Measurements from ENCODE around the gene CUX1.

CUX1 gene

DNA sequence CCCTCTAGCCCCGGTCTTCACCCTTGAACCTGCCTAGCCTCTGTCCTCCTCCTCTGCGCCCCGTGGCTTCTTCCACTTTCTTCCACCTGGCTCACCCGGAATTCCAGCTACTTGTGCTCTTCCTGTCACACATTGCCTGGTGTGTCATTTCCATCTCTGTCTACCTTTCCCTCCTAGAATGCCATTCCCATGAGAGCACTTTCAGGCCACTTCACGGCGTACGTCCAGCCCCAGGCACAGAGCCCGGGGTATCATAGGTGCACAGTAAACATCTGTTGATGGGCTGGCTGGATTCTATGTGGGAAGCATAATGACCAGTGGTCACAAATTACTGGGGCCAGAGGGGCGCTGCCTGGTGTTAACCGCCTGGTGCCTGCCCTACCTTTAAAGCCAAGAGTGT is 161.3 kb downstream of the CUX1 start:
- Histone ChIP-seq H3K27ac (ENCODE audit: poor library complexity, severe bottlenecking) (no peak overlapping the region), H3K4me3 (ENCODE audit: severe bottlenecking) (no peak overlapping the region), H3K9me3 (ENCODE audit: severe bottlenecking) (no peaks in the 10 kb centered on the region), H3K27me3 (ENCODE audit: insufficient read depth, poor library complexity, severe bottlenecking) (no peaks in the 10 kb centered on the region), H3K4me1 (ENCODE audit: insufficient read depth, poor library complexity, severe bottlenecking) (peaks cover 11% of the 10 kb centered on the region), H3K36me3 (ENCODE audit: low read depth) (no peaks in the 10 kb centered on the region)
- DNase-seq (ENCODE audit: low spot score) = no peak
- ATAC-seq (ENCODE audit: low read depth) = no peak
- TF ChIP-seq, protein P1, sequence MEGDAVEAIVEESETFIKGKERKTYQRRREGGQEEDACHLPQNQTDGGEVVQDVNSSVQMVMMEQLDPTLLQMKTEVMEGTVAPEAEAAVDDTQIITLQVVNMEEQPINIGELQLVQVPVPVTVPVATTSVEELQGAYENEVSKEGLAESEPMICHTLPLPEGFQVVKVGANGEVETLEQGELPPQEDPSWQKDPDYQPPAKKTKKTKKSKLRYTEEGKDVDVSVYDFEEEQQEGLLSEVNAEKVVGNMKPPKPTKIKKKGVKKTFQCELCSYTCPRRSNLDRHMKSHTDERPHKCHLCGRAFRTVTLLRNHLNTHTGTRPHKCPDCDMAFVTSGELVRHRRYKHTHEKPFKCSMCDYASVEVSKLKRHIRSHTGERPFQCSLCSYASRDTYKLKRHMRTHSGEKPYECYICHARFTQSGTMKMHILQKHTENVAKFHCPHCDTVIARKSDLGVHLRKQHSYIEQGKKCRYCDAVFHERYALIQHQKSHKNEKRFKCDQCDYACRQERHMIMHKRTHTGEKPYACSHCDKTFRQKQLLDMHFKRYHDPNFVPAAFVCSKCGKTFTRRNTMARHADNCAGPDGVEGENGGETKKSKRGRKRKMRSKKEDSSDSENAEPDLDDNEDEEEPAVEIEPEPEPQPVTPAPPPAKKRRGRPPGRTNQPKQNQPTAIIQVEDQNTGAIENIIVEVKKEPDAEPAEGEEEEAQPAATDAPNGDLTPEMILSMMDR (IDR thresholded peaks at IDR 0.05; ENCODE audit: poor library complexity, severe bottlenecking) = no peak

DNA sequence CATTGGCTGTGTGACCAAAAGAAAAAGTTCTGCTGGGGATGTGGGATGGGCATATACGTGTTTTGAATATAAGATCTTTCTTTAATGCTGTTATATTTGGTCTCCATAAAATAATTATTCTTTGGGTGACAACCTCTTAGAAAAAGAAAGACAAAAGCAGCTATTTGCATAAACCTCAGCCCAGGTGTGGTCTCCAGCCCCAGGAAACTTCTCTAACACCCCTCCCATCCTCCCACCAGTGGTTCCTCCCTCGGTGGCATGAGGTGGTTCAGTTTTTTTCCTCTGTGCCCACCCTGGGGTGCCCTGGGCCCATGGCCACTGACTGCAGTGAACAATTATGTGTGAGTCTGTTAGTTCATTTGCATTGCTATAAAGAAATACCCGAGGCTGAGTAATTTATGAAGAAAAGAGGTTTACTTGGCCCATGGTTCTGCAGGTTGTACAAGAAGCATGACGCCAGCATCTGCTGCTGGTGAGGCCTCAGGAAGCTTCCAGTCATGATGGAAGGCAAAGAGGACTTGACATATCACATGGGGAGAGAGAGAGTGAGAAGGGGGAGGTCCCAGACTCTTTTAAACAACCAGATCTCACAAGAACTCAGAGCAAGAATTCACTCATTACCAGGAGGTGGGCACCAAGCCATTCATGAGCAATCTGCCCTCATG is 165.9 kb downstream of the CUX1 start:
- TF ChIP-seq, protein P1 (IDR thresholded peaks at IDR 0.05; ENCODE audit: poor library complexity, severe bottlenecking) = no peak
- Histone ChIP-seq H3K36me3 (ENCODE audit: low read depth) (no peaks in the 10 kb centered on the region), H3K4me3 (ENCODE audit: severe bottlenecking) (no peak overlapping the region), H3K9me3 (ENCODE audit: severe bottlenecking) (no peaks in the 10 kb centered on the region), H3K27ac (ENCODE audit: poor library complexity, severe bottlenecking) (no peak overlapping the region), H3K27me3 (ENCODE audit: insufficient read depth, poor library complexity, severe bottlenecking) (no peaks in the 10 kb centered on the region), H3K4me1 (ENCODE audit: insufficient read depth, poor library complexity, severe bottlenecking) (peaks cover 12% of the 10 kb centered on the region)
- ATAC-seq (ENCODE audit: low read depth) = no peak
- no peak for DNase-seq (ENCODE audit: low spot score)

DNA sequence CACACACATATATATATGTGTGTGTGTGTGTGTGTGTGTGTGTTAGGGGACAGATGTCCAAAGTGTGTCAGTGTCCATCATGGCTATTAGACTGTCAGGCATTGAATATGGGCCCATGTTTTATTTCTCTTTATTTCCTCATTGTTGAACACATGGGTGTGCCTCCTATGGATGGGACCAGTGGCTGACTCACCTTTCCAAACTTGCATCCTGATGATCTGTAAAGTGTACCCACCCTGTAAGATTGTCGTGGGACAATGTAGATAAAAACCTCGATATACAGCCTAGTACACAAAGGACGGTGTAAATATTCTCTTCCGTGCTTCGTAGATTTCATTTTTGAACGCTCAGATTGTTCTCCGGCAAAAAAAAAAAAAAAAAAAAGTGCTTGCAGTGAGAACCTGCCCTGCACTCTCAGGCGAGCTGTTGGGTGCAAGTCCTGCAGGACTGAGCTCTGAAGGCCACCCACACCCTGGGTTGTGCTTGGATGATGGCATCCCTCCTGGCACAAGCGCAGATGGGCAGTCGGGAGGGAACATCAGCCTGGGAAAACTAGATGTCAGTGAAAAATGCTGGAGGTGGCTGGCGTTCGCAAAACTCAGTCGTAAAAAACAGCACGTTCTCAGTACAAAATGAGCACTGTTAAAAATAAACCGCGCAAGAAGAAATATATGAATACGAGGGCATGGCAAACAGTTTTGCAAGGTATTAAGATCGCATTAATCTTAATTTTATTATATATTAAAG is 166.9 kb downstream of the CUX1 start:
- no peaks in the 10 kb centered on the region for H3K9me3 ChIP-seq (ENCODE audit: severe bottlenecking)
- no peak overlapping the region for H3K4me3 ChIP-seq (ENCODE audit: severe bottlenecking)
- ATAC-seq (ENCODE audit: low read depth) (no peak), DNase-seq (ENCODE audit: low spot score) (no peak)
- no peaks in the 10 kb centered on the region for H3K36me3 ChIP-seq (ENCODE audit: low read depth)
- H3K27ac ChIP-seq (ENCODE audit: poor library complexity, severe bottlenecking) = no peak overlapping the region
- H3K27me3 ChIP-seq (ENCODE audit: insufficient read depth, poor library complexity, severe bottlenecking) = no peaks in the 10 kb centered on the region
- TF ChIP-seq, protein P1 (IDR thresholded peaks at IDR 0.05; ENCODE audit: poor library complexity, severe bottlenecking) = no peak
- H3K4me1 ChIP-seq (ENCODE audit: insufficient read depth, poor library complexity, severe bottlenecking) = peaks cover 12% of the 10 kb centered on the region

DNA sequence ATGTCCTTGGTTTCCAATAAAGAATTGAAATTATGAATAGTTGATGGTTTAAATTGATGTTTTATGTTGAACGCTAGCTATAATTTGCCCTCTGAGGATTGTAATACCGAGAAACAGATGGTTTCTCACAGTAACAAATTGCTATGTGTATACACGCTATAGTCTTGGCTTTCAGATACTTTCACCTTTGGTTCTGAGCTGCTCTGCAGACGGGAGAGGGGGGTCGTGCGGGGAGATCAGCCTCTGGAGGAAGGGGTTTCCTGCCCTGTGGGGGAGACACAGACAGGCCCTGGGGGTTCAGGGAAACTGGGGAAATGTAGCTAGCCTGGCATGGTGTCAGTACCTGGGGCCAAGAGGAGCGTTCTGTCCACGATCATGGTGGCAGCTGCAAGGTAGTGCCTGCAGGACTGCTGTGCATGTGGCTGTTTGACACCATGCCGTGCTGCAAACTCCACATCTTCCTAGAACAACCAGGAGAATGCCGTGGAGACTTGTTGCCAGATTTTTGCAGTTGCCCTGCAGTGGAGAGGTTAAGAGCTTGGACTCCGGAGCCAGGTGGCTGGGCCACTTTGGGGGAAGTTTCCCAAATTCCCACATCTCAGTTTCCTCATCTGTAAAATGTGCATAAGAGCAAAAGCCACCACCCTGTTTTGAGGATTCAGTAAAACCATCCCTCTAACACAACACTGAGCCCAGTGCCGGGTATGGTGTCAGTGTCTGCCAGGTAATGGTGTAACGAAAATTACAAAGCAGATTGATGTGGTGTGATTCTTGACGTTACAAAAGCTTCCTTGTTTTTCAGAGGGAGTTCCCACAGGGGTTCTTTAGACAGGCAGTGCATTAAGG is 167.9 kb downstream of the CUX1 start:
- H3K9me3 ChIP-seq (ENCODE audit: severe bottlenecking) = no peaks in the 10 kb centered on the region
- DNase-seq (ENCODE audit: low spot score) = no peak
- peaks cover 12% of the 10 kb centered on the region for H3K4me1 ChIP-seq (ENCODE audit: insufficient read depth, poor library complexity, severe bottlenecking)
- no peak for ATAC-seq (ENCODE audit: low read depth)
- TF ChIP-seq, protein P1 (IDR thresholded peaks at IDR 0.05; ENCODE audit: poor library complexity, severe bottlenecking) = no peak
- H3K27me3 ChIP-seq (ENCODE audit: insufficient read depth, poor library complexity, severe bottlenecking) = no peaks in the 10 kb centered on the region
- no peak overlapping the region for H3K27ac ChIP-seq (ENCODE audit: poor library complexity, severe bottlenecking)
- H3K4me3 ChIP-seq (ENCODE audit: severe bottlenecking) = no peak overlapping the region
- H3K36me3 ChIP-seq (ENCODE audit: low read depth) = no peaks in the 10 kb centered on the region

All from RWPE2 (cell line).